OCI-M2 (cell line): ENCODE measurements around the gene CCDC170.
"Not testable (repeated sequence)": the region's sequence is repeated elsewhere in the genome, so short reads cannot be mapped to it uniquely, and the experiment has no call there.

ENCODE experiments used
- DNase-seq: peaks from one replicate; lab custom pipeline; 2025; ENCODE audit not compliant: unreplicated experiment; lab: John Stamatoyannopoulos, UW

Gene CCDC170

DNA sequence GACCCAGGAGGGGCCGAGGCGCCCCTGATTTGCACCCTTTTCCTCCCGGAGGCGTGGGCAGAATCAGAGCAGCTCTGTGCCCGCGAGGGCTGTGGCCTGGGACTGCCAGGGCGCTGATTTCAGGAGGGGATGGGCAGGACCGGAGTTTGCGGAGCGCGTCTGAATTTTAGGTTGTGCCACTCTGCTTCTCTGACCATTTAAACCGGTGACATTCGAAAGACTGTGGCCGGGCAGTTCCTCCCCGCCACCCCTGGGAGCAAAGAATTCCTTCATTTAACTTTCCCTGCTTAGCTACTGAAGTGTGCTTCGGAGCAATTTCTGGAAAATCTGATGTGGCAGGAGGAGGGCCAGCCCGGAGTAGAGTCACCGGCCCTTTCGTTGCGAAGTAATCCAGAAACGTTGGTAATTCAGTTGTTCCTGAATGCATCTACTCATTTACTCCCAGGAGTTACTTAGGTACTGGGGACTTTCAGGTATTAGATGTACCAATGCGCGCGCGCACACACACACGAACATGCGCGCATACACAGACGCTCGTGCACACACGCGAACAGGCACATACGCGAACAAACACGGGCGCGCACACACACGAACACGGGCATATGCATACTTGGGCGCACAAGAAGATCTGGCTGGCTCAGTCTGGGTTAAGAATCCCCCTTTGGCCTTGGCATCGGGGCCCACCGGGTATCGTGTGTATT is 568 bp downstream of the CCDC170 start:
- DNase-seq: no peak

DNA sequence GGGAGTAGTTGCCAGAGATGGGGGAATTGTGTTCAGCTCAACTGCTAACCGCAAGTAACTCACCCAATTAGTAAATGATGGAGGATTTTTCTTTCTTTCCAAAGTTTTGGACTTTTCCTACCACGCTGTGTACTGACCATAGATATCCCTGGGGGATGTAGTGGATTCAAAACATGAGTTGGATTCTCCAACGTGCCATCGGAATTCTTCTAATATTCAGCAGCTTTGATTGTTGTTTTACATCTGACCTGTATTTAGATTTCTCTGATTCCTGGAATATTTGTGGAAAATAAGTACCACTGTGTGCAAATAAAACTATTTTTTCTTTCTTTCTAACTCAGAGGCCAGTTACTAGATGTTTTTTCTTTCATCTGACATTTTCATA is 1.1 kb downstream of the CCDC170 start:
- DNase-seq: no peak

DNA sequence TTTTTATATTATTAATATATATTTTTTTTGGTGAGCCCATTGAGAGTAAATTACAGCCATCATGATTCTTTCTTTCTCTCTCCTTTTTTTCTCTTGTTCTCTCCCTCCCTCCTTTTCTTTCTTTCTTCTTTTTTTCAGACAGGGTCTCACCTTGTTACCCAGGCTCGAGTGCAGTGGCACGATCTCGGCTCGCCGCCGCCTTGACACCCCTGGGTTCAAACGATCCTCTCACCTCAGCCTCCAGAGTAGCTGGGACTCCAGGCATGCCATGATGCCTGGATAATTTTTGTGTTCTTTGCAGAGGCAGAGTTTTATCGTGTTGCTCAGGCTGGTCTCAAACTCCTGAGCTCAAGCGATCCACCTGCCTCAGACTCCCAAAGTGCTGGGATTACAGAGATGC is 1.6 kb downstream of the CCDC170 start:
- DNase-seq: no peak

DNA sequence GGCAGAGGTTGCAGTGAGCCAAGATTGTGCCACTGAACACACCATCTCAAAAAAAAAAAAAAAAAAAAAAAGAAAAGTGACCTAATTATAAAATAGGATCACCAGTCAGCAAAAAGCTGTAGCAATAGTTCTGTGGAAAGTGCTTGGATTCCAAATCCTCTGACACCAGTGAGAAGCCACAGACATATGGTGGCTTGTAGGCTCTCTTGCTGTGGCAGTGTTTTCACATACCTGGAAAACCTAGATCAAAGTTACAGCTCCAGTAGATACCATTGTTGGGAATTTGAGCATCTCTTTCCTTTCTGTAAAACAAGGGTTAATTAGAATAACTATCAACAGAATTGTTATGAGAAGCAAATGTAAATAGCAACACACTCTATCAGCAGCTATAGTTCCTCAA is 4.1 kb downstream of the CCDC170 start:
- no peak for DNase-seq

DNA sequence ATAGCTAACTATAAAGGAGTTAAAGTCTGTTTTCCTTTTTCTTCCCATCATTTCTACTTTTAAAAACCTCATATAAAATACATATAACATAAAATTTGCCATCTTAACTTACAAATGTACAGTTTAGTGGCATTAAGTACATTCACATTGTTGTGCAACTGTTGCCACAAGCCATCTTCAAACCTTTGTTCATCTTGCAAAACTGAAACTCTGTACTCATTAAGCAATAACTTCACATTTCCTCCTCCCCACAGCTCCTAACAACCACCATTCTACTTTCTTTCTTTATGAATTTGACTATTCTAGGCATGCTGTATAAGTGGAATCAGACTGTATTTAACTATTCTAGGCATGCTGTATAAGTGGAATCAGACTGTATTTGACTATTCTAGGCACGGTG is 4.5 kb downstream of the CCDC170 start:
- DNase-seq: no peak

DNA sequence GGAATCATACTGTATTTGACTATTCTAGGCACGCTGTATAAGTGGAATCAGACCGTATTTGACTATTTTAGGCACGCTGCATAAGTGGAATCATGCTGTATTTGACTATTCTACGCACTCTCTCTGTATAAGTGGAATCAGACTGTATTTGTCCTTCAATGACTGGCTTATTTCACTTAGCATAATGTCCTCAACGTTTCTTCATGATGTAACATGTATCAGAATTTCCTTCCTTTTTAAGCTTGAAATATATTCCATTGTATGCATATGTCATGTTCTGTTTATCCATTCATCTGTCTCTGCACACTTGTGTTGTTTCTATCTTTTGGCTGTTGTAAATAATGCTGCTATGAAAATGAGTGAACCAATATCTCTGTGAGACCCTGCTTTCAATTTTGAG is 5.7 kb downstream of the CCDC170 start:
- no peak for DNase-seq

DNA sequence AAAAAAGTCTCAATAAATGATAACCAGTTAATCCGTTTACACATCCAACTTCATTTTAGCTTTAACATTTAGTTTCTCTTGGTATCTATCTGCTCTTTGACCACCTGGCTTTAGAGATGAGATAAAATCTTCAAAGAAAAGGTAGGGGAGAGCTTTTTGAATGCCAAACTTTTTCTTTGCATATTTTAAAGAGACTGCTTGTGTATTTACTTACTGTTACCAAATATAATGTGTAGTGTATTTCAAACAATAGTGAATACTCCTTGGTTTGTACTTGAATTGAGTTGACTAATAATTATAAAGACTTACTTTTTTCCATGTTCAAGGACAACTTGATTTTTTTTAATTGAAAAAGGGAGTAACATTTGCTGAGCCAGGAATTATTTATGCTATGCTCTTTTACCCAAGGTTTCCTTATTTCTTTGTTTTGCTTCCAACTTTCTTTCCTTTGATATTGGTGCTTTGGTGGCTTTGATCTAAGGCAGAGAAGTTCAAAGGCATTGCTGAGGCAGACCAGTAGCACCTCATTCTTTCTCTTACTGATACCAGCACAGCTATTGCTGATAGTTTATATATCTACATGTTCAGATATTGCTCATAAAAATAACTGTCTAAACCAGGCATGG is 7.8 kb downstream of the CCDC170 start:
- DNase-seq: no peak

DNA sequence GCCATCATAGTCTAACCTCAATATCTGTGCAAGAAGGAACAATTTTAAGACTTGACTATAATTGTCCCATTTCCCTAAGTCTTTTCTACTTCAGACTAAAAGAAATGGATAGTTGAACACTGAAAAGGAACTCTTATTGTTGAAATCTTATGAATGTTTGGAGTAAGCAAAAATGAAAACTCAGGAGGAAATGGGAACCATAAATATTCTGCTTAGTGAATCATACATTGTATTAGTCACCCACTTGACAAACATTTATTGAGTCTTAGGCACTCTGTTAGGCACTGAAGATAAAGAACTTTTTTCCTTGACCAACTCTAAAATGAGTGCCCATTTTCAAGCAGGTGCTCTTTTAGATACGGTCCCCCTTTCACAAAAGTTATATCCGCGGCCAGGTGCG is 8.7 kb downstream of the CCDC170 start:
- no peak for DNase-seq

DNA sequence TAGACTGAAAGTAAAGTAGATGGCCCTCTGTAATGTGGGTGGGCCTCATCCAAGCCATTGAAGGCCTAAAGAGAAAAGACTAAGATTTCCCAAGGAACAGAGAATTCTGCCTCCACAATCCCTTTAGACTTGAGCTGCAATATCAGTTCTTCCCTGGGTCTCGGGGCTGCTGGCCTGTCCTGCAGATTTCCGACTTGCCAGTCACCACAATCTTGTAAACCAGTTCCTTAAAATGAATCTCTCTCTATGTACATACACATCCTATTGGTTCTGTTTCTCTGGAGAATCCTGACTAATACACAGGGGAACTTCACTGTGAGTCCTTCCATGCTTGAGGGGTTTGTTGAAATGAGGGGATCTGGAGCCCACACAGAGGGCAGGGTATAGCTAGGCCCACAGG is 12.9 kb downstream of the CCDC170 start:
- no peak for DNase-seq

DNA sequence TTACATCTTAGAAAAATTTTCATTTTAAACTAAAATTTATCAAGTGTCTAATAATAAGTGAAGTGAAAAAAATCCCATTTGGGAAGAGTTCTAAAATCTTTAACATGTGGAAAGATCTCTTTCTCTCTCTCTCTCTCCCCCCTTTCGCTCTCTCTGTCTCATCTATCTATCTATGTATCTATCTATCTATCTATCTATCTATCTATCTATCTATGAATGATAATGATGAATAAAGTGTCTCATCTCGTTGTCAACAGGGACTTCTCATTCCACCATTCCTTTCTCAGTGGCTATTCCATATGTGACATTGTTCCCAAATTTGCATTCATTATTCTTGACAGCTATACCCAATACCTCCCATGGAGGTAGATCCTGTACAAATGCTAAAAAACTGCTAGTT is 15.2 kb downstream of the CCDC170 start:
- DNase-seq: no peak

DNA sequence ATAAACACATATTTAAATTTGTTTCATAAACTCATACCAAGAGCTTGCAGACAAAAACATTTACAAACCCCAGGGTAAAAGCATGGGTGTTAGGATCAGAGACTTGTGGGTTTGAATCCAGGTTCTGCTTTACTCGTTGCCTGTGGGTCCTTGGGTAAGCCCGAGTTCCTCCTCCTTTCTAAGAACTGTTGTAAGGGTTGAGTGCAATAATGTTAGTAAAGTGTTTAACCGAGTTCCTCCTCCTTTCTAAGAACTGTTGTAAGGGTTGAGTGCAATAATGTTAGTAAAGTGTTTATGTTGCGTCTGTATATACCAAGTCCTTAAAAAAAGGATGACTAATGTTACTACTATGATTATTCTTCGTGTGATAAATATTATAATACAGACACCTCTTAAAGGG is 18.7 kb downstream of the CCDC170 start:
- DNase-seq: no peak

DNA sequence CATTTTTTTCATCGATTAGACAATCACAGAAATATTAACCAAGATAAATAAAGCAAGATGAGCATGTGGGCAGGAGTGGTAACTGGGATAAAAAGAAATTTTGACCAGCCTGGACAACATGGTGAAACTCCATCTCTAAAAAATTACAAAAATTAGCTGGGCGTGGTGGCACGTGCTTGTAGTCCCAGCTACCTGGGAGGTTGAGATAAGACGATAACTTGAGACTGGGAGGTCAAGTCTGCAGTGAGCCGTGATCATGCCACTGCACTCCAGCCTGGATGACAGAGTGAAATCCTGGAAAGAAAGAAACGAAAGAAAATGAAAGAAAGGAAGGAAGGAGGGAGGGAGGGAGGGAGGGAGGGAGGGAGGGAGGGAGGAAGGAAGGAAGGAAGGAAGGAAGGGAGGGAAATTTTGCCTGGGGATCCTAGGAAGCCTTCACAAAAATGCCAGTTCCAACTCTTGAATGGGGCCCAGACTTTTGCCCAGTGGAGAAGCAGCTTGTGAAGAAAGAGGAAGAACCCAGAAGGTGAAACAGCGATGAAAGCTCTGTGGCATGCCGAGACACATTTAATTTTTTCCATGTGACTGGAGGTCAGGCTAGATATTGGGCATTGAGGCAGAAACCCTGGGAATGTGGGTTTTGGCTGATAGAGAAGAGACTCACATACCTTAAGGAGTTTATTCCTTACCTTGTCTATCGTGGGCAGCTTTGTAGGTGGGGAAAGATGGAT is 20.3 kb downstream of the CCDC170 start:
- no peak for DNase-seq

DNA sequence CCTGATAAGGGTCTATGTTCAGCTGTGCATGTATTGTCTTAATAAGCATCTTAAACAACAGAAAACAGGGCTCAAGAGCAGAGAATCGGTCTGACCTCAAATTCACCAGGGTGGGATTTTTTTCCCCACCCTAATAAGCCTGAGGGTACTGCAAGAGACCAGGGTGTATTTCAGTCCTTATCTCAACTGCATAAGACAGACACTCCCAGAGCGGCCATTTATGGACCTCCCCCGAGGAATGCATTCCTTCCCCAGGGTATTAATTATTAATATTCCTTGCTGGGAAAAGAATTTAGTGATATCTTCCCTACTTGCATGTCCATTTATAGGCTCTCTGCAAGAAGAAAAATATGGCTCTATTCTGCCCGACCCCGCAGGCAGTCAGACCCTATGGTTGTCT is 25.2 kb downstream of the CCDC170 start:
- not testable (repeated sequence) for DNase-seq

DNA sequence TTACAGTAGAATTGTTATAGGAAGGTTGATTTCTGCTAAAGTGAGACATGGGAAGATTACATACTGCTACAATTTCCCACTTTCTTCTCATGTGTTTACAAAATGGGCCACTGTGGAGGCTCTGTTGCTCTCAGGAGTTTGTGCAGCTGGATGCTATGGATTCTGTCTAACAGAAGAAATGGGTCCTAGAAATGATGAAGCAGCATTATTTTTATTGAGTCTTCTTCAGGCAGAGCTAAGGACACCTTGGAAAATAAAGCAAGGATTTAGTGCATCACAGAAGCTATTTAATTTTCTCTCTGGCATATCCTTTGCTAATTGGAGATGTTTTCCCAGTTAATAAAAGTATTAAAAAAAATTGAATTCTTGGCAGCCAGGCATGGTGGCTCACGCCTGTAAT is 29.2 kb downstream of the CCDC170 start:
- no peak for DNase-seq

DNA sequence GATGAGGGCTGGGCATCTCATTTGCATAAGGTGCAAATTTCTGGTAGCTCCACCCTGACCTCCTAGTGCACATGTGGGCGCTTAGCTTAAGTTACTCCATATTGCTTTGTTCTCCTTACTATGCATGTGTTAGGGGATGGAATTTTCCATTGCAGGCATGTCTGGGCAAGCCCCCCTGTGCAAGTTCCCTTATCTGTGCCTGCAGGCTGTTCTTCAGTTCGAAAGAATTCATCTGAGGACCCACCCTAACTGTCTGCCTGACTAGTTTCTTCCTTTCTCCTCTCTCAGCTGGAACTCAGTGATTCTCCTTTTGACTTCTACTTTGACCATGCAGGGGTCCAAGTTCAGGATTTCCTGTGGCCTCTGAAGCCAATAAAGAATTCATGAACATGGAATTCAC is 30.2 kb downstream of the CCDC170 start:
- DNase-seq: no peak

DNA sequence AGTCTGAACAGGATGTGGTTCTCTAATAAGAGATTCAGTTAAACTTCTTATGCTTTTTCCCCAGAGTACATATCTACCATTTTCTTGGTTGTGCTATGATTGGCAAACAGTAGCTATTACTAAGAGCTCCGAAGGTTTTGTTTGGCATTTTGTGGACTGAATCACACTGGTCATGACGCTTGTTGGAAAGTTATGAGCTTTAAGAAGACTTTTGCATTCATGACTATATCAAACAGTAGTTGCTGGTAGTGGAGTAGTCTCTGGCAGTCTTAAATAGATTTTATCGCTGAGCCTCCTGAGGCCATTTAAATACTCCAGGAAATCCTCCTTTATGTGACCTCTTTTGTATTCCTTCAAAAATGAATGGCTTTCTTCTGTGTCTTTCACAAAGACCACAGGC is 40.8 kb downstream of the CCDC170 start:
- no peak for DNase-seq

DNA sequence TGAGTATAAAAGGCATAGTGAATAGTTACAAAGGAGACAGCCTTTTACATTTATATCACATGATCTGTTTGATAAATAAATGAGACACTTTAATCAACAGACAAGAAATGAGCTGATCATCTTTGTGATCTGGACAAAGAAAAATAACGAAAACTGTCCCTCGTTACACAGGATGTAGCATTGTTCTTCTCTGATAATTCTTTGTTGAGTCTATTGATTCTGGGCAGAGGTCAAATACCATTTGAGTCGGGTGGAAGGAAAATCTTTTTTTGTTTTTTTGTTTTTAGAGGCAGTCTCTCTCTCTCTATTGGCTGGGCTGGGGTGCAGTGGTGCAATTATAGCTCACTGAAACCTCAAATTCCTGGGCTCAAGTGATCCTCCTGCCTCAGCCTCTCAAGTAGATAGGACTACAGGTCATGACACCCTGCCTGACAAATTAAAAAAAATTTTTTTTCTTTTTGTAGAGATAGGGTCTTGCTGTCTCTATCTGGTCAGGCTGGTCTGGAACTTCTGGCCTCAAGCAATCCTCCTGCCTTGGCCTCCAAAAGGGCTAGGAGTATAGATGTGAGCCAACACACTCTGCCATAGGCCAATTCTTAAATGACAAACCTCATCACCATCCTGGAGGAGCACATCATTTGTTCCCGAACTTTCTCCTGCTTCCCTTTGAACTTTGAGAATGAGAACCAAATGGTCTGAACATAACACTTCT is 41.8 kb downstream of the CCDC170 start:
- no peak for DNase-seq

DNA sequence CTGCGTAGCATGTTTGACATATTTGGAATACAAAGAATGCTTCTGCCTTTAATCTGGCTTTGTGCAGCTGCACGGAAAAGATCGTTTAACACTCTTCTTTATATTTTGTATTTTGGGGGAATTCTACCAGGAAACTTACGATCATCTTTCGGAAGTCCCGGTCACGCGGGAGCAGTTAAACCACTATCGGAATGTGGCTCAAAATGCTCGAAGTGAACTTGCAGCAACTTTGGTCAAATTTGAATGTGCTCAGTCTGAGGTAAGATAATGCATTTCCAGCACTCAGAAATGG is 42.3 kb downstream of the CCDC170 start:
- no peak for DNase-seq

DNA sequence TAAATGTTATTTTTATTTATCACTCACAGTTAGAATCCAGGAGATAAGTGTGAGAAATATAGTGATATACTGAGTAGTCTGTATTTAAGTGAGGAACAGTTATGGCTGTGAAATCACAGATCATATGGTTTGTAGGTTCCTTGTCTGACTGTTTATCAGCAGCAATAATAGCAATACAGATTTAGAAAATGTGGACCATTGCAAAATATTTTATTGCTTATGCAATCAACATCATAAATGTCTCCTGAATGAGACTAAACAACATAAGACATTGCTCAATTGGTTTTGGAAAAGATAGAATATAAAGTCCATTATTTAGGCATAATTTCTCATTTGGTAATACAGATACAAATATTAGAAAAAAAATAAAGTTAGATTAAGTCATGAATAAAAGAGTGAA is 43.7 kb downstream of the CCDC170 start:
- no peak for DNase-seq

DNA sequence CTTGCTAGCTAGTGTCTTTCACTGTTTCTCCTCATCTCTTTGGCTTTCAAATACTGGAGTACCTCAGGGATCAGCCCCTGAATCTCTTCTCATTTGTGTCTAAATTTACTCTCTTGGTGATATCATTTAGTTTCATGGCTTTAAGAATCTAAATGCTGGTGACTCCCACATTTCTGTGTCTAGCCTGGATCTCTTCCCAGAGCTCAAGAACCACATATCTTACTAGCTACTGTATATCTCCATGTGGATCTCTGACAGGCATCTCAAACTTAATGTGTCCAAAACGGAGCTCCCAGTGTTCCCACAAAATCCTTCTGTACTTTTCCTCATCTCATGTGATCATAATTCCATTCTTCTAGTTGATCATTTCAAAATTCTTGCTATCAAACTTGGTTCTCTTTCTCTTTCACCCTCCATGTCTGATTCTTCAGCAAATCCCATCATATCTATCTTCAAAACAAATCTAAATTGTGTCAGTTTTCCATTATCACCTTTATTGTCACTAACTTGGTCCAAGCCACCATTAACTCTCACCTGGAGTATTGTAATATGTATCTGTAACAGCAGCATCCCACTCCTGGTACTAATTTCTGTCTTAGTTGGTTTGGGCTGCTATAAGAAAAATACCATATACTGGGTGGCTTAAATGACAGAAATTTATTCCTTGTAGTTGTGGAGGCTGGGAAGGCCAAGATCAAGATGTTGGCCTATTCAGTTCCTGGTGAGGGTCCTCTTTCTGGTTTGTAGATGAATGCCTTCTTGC is 45.9 kb downstream of the CCDC170 start:
- DNase-seq: no peak

DNA sequence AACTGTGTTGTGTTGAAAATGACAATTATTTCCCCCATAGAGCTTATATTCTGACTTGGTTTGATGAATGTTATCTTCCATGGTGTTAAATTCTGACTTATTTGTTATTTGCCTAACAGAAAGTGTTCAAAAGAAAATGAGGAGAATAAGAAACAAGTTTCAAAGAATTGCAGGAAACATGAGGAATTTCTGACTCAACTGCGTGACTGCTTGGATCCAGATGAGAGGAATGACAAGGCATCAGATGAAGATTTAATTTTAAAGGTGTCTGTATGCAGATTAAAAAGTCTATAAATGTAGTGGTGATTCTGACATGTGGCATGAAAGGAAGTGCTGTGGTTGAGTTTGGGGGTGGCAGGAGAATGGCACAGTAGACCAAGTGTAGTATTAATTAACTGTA is 50.6 kb downstream of the CCDC170 start:
- DNase-seq: no peak
